H9 (cell line): ENCODE measurements around the gene PSMD1. TPM values are rescaled to one million over a fixed set of nuclear protein-coding genes. Genes with fewer than 3 reads are reported as not detected.

ENCODE experiments used
- DNase-seq: peaks from one replicate; pipeline ENCODE4 v3.0.0-alpha.2; 2017
- H2AFZ ChIP-seq: one replicate; pipeline ENCODE4 v1.6.1; 2013; ENCODE audit warnings: mild to moderate bottlenecking, low read length, control low read depth, moderate library complexity
- H2AK5ac ChIP-seq: 2 replicates; pipeline ENCODE4 v1.6.1; 2013; ENCODE audit warnings: low read length, control low read depth, mixed read lengths; ENCODE audit not compliant: insufficient read length
- H2BK120ac ChIP-seq: one replicate; pipeline ENCODE4 v1.6.1; 2013; ENCODE audit warnings: low read depth, mild to moderate bottlenecking, low read length, control low read depth, inconsistent platforms; ENCODE audit not compliant: poor library complexity, severe bottlenecking
- H2BK12ac ChIP-seq: 2 replicates; pipeline ENCODE4 v1.6.1; 2013; ENCODE audit warnings: low read length, control low read depth, mixed read lengths, low read depth; ENCODE audit not compliant: insufficient read length
- H2BK15ac ChIP-seq: 2 replicates; pipeline ENCODE4 v1.6.1; 2013; ENCODE audit warnings: low read depth, low read length, control low read depth
- H2BK20ac ChIP-seq: one replicate; pipeline ENCODE4 v1.6.1; 2013; ENCODE audit warnings: low read depth, mild to moderate bottlenecking, low read length, control low read depth, inconsistent platforms; ENCODE audit not compliant: poor library complexity, severe bottlenecking
- H2BK5ac ChIP-seq: 2 replicates; pipeline ENCODE4 v1.6.1; 2013; ENCODE audit warnings: low read length, control low read depth, mixed read lengths; ENCODE audit not compliant: insufficient read length
- H3K14ac ChIP-seq: 2 replicates; pipeline ENCODE4 v1.6.1; 2013; ENCODE audit warnings: low read length, control low read depth; ENCODE audit not compliant: insufficient read depth
- H3K18ac ChIP-seq: 2 replicates; pipeline ENCODE4 v1.6.1; 2013; ENCODE audit warnings: low read depth, mild to moderate bottlenecking, mixed read lengths, low read length, control low read depth; ENCODE audit not compliant: insufficient read length
- H3K23ac ChIP-seq: 2 replicates; pipeline ENCODE4 v1.6.1; 2013; ENCODE audit warnings: low read length, control low read depth, mixed read lengths, low read depth; ENCODE audit not compliant: insufficient read length
- H3K23me2 ChIP-seq: 2 replicates; pipeline ENCODE4 v1.6.1; 2013; ENCODE audit warnings: low read depth, mild to moderate bottlenecking, mixed read lengths, low read length, control low read depth; ENCODE audit not compliant: insufficient read length, poor library complexity, severe bottlenecking
- H3K27ac ChIP-seq: 2 replicates; pipeline ENCODE4 v1.5.1; 2013; ENCODE audit warnings: low read length, control low read depth, mixed read lengths, low read depth; ENCODE audit not compliant: insufficient read length
- H3K27me3 ChIP-seq: 2 replicates; pipeline ENCODE4 v1.6.1; 2013; ENCODE audit warnings: low read length, control low read depth, inconsistent platforms; ENCODE audit not compliant: insufficient read depth
- H3K4ac ChIP-seq: 2 replicates; pipeline ENCODE4 v1.6.1; 2013; ENCODE audit warnings: low read depth, mild to moderate bottlenecking, control low read depth, inconsistent platforms, low read length, moderate library complexity
- H3K4me1 ChIP-seq: 2 replicates; pipeline ENCODE4 v1.6.1; 2013; ENCODE audit warnings: low read length, control low read depth, inconsistent platforms; ENCODE audit not compliant: insufficient read depth
- H3K4me2 ChIP-seq: 2 replicates; pipeline ENCODE4 v1.6.1; 2013; ENCODE audit warnings: low read length, control low read depth, mixed read lengths; ENCODE audit not compliant: insufficient read length, insufficient read depth
- H3K56ac ChIP-seq: 2 replicates; pipeline ENCODE4 v1.6.1; 2013; ENCODE audit warnings: low read depth, mild to moderate bottlenecking, mixed read lengths, low read length, control low read depth; ENCODE audit not compliant: insufficient read length
- H3K79me1 ChIP-seq: 2 replicates; pipeline ENCODE4 v1.6.1; 2013; ENCODE audit warnings: low read depth, mild to moderate bottlenecking, moderate library complexity, low read length, control low read depth, inconsistent platforms; ENCODE audit not compliant: insufficient read depth, poor library complexity, severe bottlenecking
- H3K79me2 ChIP-seq: 2 replicates; pipeline ENCODE4 v1.6.1; 2013; ENCODE audit warnings: low read length, control low read depth, inconsistent platforms; ENCODE audit not compliant: insufficient read depth
- H3K9ac ChIP-seq: 2 replicates; pipeline ENCODE4 v1.6.1; 2013; ENCODE audit warnings: low read length, control low read depth, mixed read lengths; ENCODE audit not compliant: insufficient read length; ENCODE audit errors: extremely low read depth
- H3K9me3 ChIP-seq: one replicate; pipeline ENCODE4 v1.6.1; 2013; ENCODE audit warnings: low read depth, low read length, inconsistent platforms; ENCODE audit not compliant: control insufficient read depth
- H3T11ph ChIP-seq: one replicate; pipeline ENCODE4 v1.6.1; 2013; ENCODE audit warnings: mild to moderate bottlenecking, low read length, control low read depth, inconsistent platforms
- H4K20me1 ChIP-seq: one replicate; pipeline ENCODE4 v1.6.1; 2013; ENCODE audit not compliant: control insufficient read depth, insufficient read length, insufficient read depth
- H4K5ac ChIP-seq: 2 replicates; pipeline ENCODE4 v1.6.1; 2013; ENCODE audit warnings: low read depth, mild to moderate bottlenecking, mixed read lengths, low read length, control low read depth; ENCODE audit not compliant: insufficient read length
- H4K8ac ChIP-seq: replicated peaks from 2 replicates; pipeline ENCODE4 v1.6.1; 2013; ENCODE audit warnings: low read length, control low read depth, mixed read lengths, low read depth; ENCODE audit not compliant: insufficient read length
- H4K91ac ChIP-seq: 2 replicates; pipeline ENCODE4 v1.6.1; 2013; ENCODE audit warnings: low read depth, mild to moderate bottlenecking, moderate library complexity, mixed read lengths, low read length, control low read depth; ENCODE audit not compliant: insufficient read length
- H3K27ac Mint-ChIP-seq, 3 experiments: 2 replicates in 2 of 3; 3 replicates in 1 of 3; pipeline ENCODE4 v1.8.0; 2020 to 2021; ENCODE audit warnings: mixed read lengths in 3 of 3, mild to moderate bottlenecking in 1 of 3, moderate library complexity in 1 of 3
- H3K27me3 Mint-ChIP-seq: 2 replicates; pipeline ENCODE4 v1.8.0; 2021; ENCODE audit warnings: low read depth, mild to moderate bottlenecking, moderate library complexity, mixed read lengths
- H3K36me3 Mint-ChIP-seq, 3 experiments: 2 replicates in 2 of 3; 3 replicates in 1 of 3; pipeline ENCODE4 v1.8.0; 2020 to 2021; ENCODE audit warnings: low read depth in 3 of 3, mixed read lengths in 3 of 3; ENCODE audit not compliant: insufficient read depth in 1 of 3
- H3K4me1 Mint-ChIP-seq, 2 experiments: 2 replicates each; pipeline ENCODE4 v1.8.0; 2020; ENCODE audit warnings: mixed read lengths in 2 of 2
- H3K4me3 Mint-ChIP-seq, 2 experiments: 2 replicates in 1 of 2; 3 replicates in 1 of 2; pipeline ENCODE4 v1.8.0; 2020 to 2021; ENCODE audit warnings: mild to moderate bottlenecking in 2 of 2, mixed read lengths in 2 of 2, moderate library complexity in 1 of 2
- H3K9me3 Mint-ChIP-seq, 2 experiments: 2 replicates in 1 of 2; 3 replicates in 1 of 2; pipeline ENCODE4 v1.8.0; 2020; ENCODE audit warnings: mild to moderate bottlenecking in 2 of 2, mixed read lengths in 2 of 2, moderate library complexity in 1 of 2
- WGBS: extraction: QIAGEN DNeasy Blood & Tissue Kit; methylation state at CpG from one replicate; pipeline ENCODE4 v1.1.7; 2013; ENCODE audit warnings: missing lambda C conversion rate, low lambda C conversion rate, mixed read lengths; ENCODE audit not compliant: insufficient read length; ENCODE audit errors: extremely low coverage; 5-methylcytosine and 5-hydroxymethylcytosine counted together
- total RNA-seq: library from RNA; stranded (reverse); gene quantifications from 2 replicates; pipeline ENCODE4 v1.2.1, GENCODE V29; 2021
- TF ChIP-seq, protein P1 (sequence below): fragments of 200-600 bp; sonication (generic); conservative IDR thresholded peaks from 3 replicates; pipeline ENCODE4 v1.8.0; 2021; ENCODE audit warnings: antibody characterized with exemption, mild to moderate bottlenecking

The PSMD1 gene
- total RNA-seq, 1 experiment from 2014 or later: 166 TPM

DNA sequence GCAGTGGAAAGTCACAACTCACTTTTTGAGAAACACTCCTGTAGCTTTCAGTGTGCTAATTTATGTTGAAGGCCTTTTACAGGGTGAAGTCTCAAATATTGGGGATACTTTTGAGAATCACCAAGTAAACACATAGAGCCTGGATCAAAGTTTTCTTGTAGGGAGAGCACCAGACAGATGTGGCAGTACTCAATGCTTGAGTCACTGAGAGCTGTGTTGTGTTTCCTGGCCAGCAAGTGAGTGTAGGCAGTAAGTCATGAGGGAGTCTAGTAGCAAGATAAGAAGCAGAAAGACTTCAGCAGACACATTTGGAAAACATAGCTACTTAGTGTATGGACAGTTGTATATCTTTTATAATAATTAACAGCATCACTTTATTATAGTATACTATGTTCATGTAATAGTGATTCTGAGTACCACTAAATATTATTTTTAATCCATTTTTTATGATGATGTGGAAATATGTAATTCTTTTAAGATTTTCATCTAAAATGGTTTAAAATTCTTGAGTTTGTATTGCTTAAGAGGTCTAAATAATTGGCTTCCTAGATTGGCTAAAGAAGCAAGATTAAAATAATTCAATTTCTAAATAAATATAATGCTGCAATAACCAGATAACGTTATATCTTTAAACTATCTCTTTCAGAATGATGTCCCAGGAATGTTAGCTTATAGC is 12.8 kb downstream of the PSMD1 start:
- no CpG with 5 or more reads among the region's 1 CpG for WGBS
- Histone ChIP-seq H3K27me3 (no peaks in the 10 kb centered on the region), H2BK5ac (no peak overlapping the region), H4K5ac (no peak overlapping the region), H2BK20ac (no peak overlapping the region), H3K27ac (no peak overlapping the region), H3K56ac (no peak overlapping the region), H4K8ac (no peak overlapping the region), H4K91ac (no peak overlapping the region), H3K4ac (no peak overlapping the region), H3K79me1 (no peaks in the 10 kb centered on the region), H3T11ph (no peak overlapping the region), H2BK120ac (no peak overlapping the region), H3K9ac (no peak overlapping the region), H4K20me1 (no peaks in the 10 kb centered on the region), H2BK12ac (no peak overlapping the region), H3K18ac (no peak overlapping the region), H3K23me2 (no peaks in the 10 kb centered on the region), H3K4me2 (no peak overlapping the region), H3K79me2 (no peaks in the 10 kb centered on the region; the same call in 1 of the 2 replicates), H2BK15ac (no peak overlapping the region), H3K9me3 (no peaks in the 10 kb centered on the region), H3K14ac (no peak overlapping the region), H2AFZ (no peak overlapping the region), H2AK5ac (no peak overlapping the region), H3K23ac (no peak overlapping the region), H3K4me1 (no peaks in the 10 kb centered on the region)
- no peak for DNase-seq
- Mint-ChIP-seq H3K9me3 (no peaks in the 10 kb centered on the region), H3K27ac (no peak overlapping the region), H3K4me3 (no peak overlapping the region), H3K36me3 (peaks cover 23 to 75% (median 67%) of the 10 kb centered on the region in 3 experiments; a peak in 6 of 7 replicates), H3K27me3 (no peaks in the 10 kb centered on the region), H3K4me1 (no peaks in the 10 kb centered on the region)
- TF ChIP-seq, protein P1, sequence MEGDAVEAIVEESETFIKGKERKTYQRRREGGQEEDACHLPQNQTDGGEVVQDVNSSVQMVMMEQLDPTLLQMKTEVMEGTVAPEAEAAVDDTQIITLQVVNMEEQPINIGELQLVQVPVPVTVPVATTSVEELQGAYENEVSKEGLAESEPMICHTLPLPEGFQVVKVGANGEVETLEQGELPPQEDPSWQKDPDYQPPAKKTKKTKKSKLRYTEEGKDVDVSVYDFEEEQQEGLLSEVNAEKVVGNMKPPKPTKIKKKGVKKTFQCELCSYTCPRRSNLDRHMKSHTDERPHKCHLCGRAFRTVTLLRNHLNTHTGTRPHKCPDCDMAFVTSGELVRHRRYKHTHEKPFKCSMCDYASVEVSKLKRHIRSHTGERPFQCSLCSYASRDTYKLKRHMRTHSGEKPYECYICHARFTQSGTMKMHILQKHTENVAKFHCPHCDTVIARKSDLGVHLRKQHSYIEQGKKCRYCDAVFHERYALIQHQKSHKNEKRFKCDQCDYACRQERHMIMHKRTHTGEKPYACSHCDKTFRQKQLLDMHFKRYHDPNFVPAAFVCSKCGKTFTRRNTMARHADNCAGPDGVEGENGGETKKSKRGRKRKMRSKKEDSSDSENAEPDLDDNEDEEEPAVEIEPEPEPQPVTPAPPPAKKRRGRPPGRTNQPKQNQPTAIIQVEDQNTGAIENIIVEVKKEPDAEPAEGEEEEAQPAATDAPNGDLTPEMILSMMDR: no peak
